ENCODE results near the gene PRPSAP2. TPM values are rescaled to one million over a fixed set of nuclear protein-coding genes. Genes with fewer than 3 reads are reported as not detected.

Gene PRPSAP2
- total RNA-seq, 1 experiment from 2014 or later: 37.8 TPM

GRCh38 chr17:18947866-18948265 lies 89.9 kb downstream of the PRPSAP2 start:
- H3K79me2 ChIP-seq (ENCODE audit: insufficient read depth, low read length): no peaks in the 10 kb centered on the region
- CTCF ChIA-PET: no interaction called here
- POLR2A ChIA-PET: no interaction called here
- H4K20me1 ChIP-seq (ENCODE audit: insufficient read depth): no peaks in the 10 kb centered on the region
- no peaks in the 10 kb centered on the region for H3K4me1 ChIP-seq (ENCODE audit: control insufficient read depth in 1 of 2, insufficient read depth in 2 of 2, low read length in 2 of 2)
- no peak overlapping the region for H2AFZ ChIP-seq (ENCODE audit: low read depth, low read length, poor library complexity, severe bottlenecking)
- no peak overlapping the region for H3K9ac ChIP-seq (ENCODE audit: low read length)
- H3K4me3 ChIP-seq (replicated peaks in 1 of 2; ENCODE audit: low read depth in 1 of 2, low read length in 2 of 2): no peak overlapping the region
- DNase-seq (ENCODE audit: low read depth, low spot score): no peak
- TF ChIP-seq EZH2 (IDR thresholded peaks at IDR 0.05) (no peak), REST (IDR thresholded peaks at IDR 0.05; ENCODE audit: low read depth) (no peak), POLR2A (IDR thresholded peaks at IDR 0.05; ENCODE audit: borderline replicate concordance, extremely low read depth, insufficient read depth, insufficient read length) (no peak), ZFX (IDR thresholded peaks at IDR 0.05) (no peak), JUND (IDR thresholded peaks at IDR 0.05) (no peak), FOSL1 (IDR thresholded peaks at IDR 0.05; ENCODE audit: low read depth) (no peak), EZH2phosphoT487 (IDR thresholded peaks at IDR 0.05; ENCODE audit: borderline replicate concordance) (no peak), CTCF (IDR thresholded peaks at IDR 0.05 in 2 of 3, conservative IDR thresholded peaks at IDR 0.05 in 1 of 3; ENCODE audit: borderline replicate concordance in 1 of 3, insufficient read depth in 1 of 3, low read depth in 2 of 3, low read length in 2 of 3) (no peak), CEBPB (IDR thresholded peaks at IDR 0.05; ENCODE audit: low read depth) (no peak), YY1 (IDR thresholded peaks at IDR 0.05; ENCODE audit: extremely low read depth, insufficient replicate concordance, low read depth, low read length) (no peak), ZBTB33 (IDR thresholded peaks at IDR 0.05; ENCODE audit: extremely low read depth, insufficient replicate concordance, low read length) (no peak), ATF3 (IDR thresholded peaks at IDR 0.05) (no peak), SP1 (IDR thresholded peaks at IDR 0.05; ENCODE audit: low read depth) (no peak), SIN3A (IDR thresholded peaks at IDR 0.05; ENCODE audit: low read depth) (no peak), ELF1 (IDR thresholded peaks at IDR 0.05; ENCODE audit: borderline replicate concordance, low read depth) (no peak), MAX (IDR thresholded peaks at IDR 0.05) (no peak), TCF7L2 (IDR thresholded peaks at IDR 0.05; ENCODE audit: borderline replicate concordance, extremely low read depth, insufficient read depth, insufficient read length) (no peak), CBX3 (IDR thresholded peaks at IDR 0.05; ENCODE audit: low read depth) (no peak), POLR2AphosphoS5 (IDR thresholded peaks at IDR 0.05; ENCODE audit: low read depth, low read length) (no peak)
- no peaks in the 10 kb centered on the region for H3K9me2 ChIP-seq (ENCODE audit: insufficient read depth)
- H3K36me3 ChIP-seq (ENCODE audit: control insufficient read depth in 1 of 2, insufficient read depth in 2 of 2, low read length in 2 of 2): no peaks in the 10 kb centered on the region
- H3K9me3 ChIP-seq (ENCODE audit: control insufficient read depth in 1 of 2, insufficient read depth in 1 of 2, low read depth in 1 of 2, low read length in 2 of 2): no peaks in the 10 kb centered on the region
- RAD21 ChIA-PET (ENCODE audit: low non-redundant PET in 1 of 2, low total read pairs in 2 of 2, uncharacterized antibody in 2 of 2, unreplicated experiment in 2 of 2): no interaction called here
- H3K4me2 ChIP-seq (ENCODE audit: low read length): no peak overlapping the region
- no TSS peak for BruUV-seq (replicated peaks)
- H3K27me3 ChIP-seq (ENCODE audit: insufficient read depth, low read length): no peaks in the 10 kb centered on the region
- no peak overlapping the region for H3K27ac ChIP-seq (ENCODE audit: low read depth, low read length)
- intact Hi-C loops (cut with micrococcal nuclease): no loop called here
- ATAC-seq: no peak

All from HCT116 (cell line).